GM04504 (cell line): Measurements from ENCODE around the gene MSI2.
"Not testable (repeated sequence)": the region's sequence is repeated elsewhere in the genome, so short reads cannot be mapped to it uniquely, and the experiment has no call there.

Source experiments
- DNase-seq: peaks from one replicate; pipeline ENCODE4 v3.0.0-alpha.2; 2012; ENCODE audit warnings: low read depth

Gene MSI2

DNA sequence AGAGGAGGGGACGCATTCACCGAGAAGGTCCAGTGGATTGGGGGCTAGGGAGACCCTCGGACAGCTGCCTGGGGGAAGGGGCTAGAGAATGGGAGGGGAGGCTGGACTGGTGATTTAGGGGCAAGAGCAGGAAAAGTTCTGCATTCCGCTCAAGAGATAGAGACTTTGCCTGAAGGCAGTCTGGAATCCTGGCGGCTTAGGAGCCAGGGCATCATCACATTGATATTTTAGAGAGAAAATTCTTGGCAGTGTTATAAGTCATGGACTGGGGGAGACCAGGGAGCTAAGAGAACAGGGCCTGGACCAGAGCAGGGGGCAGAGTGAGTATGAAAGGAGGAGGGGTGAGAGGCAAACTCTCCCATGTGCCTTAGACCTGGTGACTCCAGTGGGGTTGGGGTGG is 35.8 kb downstream of the MSI2 start:
- DNase-seq, result no peak

- no peak for DNase-seq
Observed at GRCh38 chr17:57293077-57293476, 36.8 kb downstream of the MSI2 start.

DNA sequence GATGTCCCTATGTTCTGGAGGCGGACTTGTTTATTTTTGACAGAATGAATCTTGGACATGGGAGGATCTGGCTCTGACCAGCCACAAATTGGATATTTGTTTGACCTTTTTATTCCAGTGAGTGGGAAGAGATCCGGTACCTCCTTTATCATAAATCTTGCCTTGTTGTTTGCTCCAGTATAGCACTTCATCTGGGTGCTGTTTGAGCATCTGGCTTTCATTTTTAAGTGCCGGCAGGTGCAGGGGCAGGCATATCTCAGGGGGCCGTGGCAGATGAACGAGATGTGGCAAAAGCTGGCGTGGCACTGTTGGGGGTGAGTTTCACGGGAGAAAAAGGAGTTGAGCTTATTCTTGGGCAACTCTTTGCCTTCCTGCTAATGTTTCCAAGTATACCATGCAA is 37.8 kb downstream of the MSI2 start:
- no peak for DNase-seq

DNA sequence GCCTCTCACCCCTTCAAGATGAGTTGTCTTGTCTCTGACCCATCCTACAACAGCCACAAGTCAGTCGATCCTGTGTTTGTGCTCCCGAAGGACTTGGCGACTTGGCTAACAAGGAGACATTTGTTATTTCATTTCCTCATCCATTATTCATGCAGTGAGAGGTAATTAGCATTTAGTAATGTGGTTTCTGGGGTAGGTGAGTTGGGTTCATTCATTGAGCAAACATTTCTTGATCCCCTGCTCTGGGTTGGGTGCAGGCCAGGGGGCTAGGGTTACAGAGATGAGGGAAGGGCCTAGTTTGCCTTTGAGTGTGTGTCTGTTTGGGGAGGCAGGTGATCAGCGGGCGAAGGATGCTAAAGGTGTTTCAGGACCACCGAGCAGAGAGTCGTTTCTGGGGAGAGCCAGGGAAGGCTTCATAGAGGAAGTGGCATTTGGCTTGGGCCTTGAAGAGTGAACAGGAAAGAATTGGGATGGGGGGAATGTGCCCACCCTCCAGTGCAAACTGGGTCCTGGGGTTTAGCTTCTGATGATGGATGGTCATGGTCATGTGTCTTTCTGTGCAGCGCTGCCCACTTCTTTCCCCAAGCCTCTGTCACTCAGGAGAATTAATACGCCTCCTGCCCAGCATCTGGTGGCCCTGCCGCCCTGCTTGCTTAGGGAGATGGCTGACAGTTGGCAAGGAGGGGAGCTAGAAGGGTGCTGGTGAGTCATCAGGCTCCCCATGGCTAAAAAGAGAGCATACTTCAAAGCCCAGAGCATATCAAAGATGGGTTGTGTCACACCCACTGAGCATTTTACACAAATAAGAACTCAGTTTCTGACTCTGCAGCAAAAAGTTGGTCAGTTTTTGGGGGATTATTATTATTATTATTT is 38.5 kb downstream of the MSI2 start:
- DNase-seq, result no peak

DNA sequence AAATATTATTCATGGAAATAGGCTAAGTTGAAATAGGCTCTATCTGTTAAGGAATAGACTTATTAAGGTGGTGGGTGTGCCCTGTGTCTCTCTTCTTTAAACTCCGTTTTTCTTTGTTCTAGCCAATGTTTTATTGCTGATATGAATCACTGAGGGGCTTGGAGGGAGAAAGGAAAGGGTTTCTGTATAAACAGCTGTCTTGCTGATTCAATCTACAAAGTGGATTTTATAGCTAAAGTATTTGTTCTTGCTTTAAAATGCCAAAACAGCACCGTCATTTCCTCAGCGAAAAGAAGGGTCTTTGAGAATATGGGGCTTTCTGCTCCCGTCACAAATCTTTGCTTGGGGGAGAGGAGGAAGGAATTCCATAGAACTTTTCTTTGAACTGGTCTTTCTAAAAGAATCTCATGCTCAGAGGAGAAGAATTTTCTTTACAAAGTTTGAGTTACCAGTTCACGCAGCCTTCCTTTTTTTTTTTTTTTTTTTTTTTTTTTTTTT is 39.3 kb downstream of the MSI2 start:
- no peak for DNase-seq

GRCh38 chr17:57296231-57296630 is 39.9 kb downstream of the MSI2 start:
- no peak for DNase-seq

- no peak for DNase-seq
Observed at GRCh38 chr17:57299176-57299575, 42.9 kb downstream of the MSI2 start.

DNA sequence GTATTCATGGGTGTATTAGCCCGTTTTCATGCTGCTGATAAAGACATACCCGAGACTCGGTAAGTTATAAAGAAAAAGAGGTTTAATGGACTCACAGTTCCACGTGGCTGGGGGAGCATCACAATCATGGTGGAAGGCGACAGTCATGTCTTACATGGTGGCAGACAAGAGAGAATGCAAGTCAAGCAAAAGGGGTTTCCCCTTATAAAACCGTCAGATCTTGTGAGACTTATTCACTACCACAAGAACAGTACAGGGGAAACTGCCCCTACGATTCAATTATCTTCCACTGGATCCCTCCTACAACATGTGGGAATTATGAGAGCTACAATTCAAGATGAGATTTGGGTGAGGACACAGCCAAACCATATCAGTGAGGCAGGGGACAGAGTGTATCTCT is 44.3 kb downstream of the MSI2 start:
- not testable (repeated sequence) for DNase-seq

DNA sequence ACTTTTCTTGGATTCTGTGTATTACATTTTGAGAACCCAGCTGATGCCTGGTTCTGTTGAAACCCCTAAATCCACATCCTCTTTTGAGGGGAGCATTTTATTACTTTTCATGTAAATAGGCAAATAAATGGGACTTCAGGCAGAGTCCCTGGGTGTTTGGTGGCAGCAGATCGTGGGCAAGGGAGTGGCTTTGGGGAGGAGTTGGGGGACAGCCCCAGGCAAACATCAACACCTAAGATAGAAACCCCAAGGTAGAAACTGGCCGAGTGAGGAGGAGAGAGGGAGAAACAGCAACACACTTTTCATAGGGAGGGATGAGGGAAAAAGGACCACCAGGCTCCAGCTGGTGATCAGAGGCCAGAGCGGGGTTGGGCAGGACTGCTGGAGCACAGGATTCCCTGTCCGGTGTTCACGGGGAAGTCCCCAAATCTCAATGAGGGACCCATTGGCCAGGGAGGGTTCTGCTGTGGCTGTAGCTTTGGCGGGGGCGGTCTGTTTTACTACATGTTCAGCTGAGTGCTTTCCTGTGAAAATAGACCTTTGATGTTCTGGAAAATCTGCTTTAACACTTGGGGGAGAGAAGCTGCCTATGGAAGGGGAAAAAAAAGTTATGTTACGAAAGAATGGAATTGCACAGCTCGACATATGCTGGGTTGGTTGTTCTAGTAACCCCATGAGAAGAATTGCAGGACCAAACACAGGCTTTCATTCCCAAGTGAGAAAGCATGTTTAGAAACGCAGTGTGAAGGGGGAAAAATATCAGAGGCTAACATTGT is 46.6 kb downstream of the MSI2 start:
- no peak for DNase-seq

GRCh38 chr17:57305144-57305728 is 48.9 kb downstream of the MSI2 start:
- no peak for DNase-seq

DNA sequence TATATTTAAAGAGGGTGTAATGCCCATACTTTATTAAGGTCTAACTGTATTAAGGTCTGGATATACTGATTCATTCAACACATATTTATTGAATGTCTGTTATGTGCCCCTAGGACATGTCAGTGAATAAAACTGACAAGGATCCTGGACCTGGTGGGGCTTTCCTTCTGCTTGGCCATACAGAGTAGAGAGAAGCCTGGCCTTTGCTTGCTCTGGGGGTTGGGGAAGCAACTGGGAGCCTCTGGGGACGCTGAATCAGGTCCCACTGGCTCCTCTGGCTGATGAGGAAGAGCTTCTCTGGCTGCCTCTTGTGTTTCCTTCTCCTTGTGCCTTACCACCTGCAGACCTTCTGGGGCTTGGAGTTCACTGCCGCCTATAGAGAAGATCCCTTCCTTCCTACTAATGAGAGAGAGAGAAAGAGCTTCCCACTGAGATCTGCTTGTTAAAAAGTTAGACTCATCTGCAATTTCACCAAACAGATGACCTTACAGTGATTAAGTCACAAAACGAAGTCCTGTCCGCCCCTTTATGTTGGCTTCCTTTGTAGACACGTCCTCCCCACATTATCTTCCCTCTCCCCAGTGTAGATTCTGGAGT is 49.7 kb downstream of the MSI2 start:
- DNase-seq, result no peak

DNA sequence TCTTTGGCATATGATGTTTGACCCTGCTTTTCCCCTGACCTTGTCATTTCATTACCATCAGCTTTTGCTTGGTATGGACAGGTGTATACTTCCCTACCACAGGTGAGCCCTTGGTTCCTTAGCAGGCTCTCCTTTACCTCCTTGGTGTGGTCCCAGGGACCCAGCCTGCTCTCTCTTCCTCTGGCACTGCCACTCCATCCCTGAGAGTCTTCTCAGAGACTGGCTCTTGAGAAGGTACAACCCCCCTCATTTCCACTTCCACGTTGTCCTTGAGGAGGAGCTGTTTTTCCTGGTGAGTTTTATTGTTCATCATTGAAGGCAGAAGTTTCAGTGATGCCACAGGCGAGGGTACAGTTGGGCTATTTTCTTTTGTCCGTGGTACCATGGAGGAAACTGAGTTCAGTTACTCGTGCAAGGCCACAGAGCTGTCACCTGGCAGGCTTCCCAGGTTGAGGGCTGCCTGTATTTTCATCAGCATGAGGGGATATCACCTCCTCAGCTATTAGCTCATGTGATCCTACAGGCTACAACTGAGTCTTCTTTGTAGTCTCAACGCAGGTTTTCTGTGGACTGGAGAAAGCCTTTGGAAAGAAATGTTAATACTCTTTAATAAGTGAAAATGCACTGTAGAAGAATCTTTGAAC is 52.3 kb downstream of the MSI2 start:
- no peak for DNase-seq

DNA sequence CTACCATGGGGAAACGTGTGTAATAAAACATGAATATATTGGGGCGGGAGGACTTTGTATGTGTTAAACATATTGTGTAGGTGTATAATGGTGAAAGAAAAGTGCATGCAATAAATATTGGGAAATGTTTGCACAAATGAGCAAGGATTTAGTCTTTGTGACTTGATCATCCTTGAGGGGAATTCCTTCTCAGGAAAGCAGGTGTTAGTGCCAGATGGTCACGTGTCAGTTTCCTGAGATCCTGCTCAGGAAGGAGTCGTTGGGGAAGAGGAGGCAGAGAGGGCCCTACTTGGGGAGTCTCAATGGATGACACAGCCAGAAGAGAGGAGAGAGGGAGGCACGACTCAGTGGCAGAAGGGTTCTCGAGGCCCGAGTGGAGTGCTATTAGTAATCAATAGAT is 53.2 kb downstream of the MSI2 start:
- DNase-seq, result no peak

GRCh38 chr17:57311281-57312216 is 55.2 kb downstream of the MSI2 start:
- DNase-seq, result no peak

- no peak for DNase-seq
Observed at GRCh38 chr17:57312242-57312641, 55.9 kb downstream of the MSI2 start.

GRCh38 chr17:57313097-57313835 is 56.9 kb downstream of the MSI2 start:
- no peak for DNase-seq

- DNase-seq, result no peak
Observed at GRCh38 chr17:57315061-57316015, 59.0 kb downstream of the MSI2 start.

DNA sequence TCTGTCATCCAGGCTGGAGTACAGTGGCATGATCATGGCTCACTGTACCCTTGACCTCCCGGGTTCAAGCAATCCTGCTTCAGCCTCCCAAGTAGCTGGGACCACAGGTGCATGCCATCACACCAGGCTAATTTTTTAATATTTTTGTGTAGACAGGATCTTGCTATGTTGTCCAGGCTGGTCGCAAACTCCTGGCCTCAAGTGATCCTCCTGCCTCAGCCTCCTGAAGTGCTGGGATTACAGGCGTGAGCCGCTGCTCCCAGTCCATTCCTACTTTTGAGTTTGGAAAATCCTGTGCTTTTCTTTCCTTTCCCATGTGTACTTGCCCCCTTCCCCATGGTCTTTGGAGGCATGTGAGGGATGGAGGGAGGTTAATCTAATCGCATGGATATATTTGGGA is 60.0 kb downstream of the MSI2 start:
- DNase-seq, result no peak

- DNase-seq, result no peak
Observed at GRCh38 chr17:57317079-57317478, 60.8 kb downstream of the MSI2 start.
